ENCODE results near the gene KIAA0232.

GRCh38 chr4:6845027-6845426, 62.5 kb downstream of the KIAA0232 start:
- TF ChIP-seq POLR2AphosphoS5 (IDR thresholded peaks at IDR 0.05): no peak
- TF ChIP-seq CTCF (IDR thresholded peaks at IDR 0.05; ENCODE audit: poor library complexity, severe bottlenecking): no peak
- TF ChIP-seq TAF1 (IDR thresholded peaks at IDR 0.05; ENCODE audit: low read depth): no peak
- TF ChIP-seq REST (IDR thresholded peaks at IDR 0.05; ENCODE audit: borderline replicate concordance): no peak
- no peak for TF ChIP-seq EP300 (conservative IDR thresholded peaks at IDR 0.05; ENCODE audit: poor library complexity, severe bottlenecking)
- no peak for TF ChIP-seq RAD21 (conservative IDR thresholded peaks at IDR 0.05)

All from neural cell (in vitro differentiated cells).